Esophagus muscularis mucosa (tissue), 4 donors: ENCODE measurements around the gene CNGB1. TPM values are rescaled to one million over a fixed set of nuclear protein-coding genes. Genes with fewer than 3 reads are reported as not detected.
"Not testable (repeated sequence)": the region's sequence is repeated elsewhere in the genome, so short reads cannot be mapped to it uniquely, and the experiment has no call there.

Experiments used
- DNase-seq: peaks from one replicate; pipeline ENCODE4 v3.0.0-alpha.2; 2017; ENCODE audit errors: extremely low spot score
- H3K27ac ChIP-seq, 4 donors: fragments of 200-600 bp; sonication (generic); replicated peaks in 1 of 4; 1 replicate in 3 of 4; 2 replicates in 1 of 4; pipeline ENCODE4 v1.5.1; 2016 to 2019; ENCODE audit warnings: mild to moderate bottlenecking in 1 of 4
- H3K27me3 ChIP-seq, 4 donors: fragments of 200-600 bp; sonication (generic); one replicate each; pipeline versions ENCODE4 v1.5.1 to v1.6.0; 2016 to 2019
- H3K36me3 ChIP-seq, 4 donors: fragments of 200-600 bp; sonication (generic); one replicate each; pipeline ENCODE4 v1.5.1; 2016 to 2019
- H3K4me1 ChIP-seq, 4 donors: fragments of 200-600 bp; sonication (generic); one replicate each; pipeline ENCODE4 v1.5.1; 2016 to 2019
- H3K4me3 ChIP-seq, 4 donors: fragments of 200-600 bp; sonication (generic); 1 replicate in 2 of 4; 2 replicates in 2 of 4; pipeline ENCODE4 v1.5.1; 2016 to 2019; ENCODE audit warnings: mild to moderate bottlenecking in 4 of 4, moderate library complexity in 1 of 4
- H3K9me3 ChIP-seq, 4 donors: fragments of 200-600 bp; sonication (generic); 1 replicate in 3 of 4; 2 replicates in 1 of 4; pipeline ENCODE4 v1.5.1; 2016 to 2019
- EP300 ChIP-seq: sonication (generic); formaldehyde crosslinking; IDR thresholded peaks from one replicate; pipeline ENCODE4 v1.6.1; 2017; ENCODE audit warnings: antibody characterized with exemption
- POLR2A ChIP-seq: fragments of 450-650 bp; IDR thresholded peaks from one replicate; pipeline ENCODE4 v1.6.1; 2017; ENCODE audit warnings: antibody characterized with exemption, moderate library complexity, mild to moderate bottlenecking, low read depth
- POLR2AphosphoS5 ChIP-seq, 2 donors: sonication (generic); formaldehyde crosslinking; IDR thresholded peaks; one replicate each; pipeline ENCODE4 v1.6.1; 2017; ENCODE audit warnings: antibody characterized with exemption in 2 of 2
- WGBS: methylation state at CpG from one replicate; pipeline ENCODE4 v1.1.5; 2018; 5-methylcytosine and 5-hydroxymethylcytosine counted together
- intact Hi-C: fragments of 100-400 bp; cut with DNase I; formaldehyde crosslinking; loops from one replicate; pipeline ENCODE4 v1.15.1; 2023
- total RNA-seq, 4 donors: library from RNA; depleted of rRNA; stranded (reverse); fragments of >200 nt; gene quantifications; one replicate each; pipeline versions ENCODE4 v1.1.0 to v1.2.1, GENCODE V29; 2016
- TF ChIP-seq, protein P1 (sequence below), 3 experiments: fragments of 200-600 bp in 2 of 3; fragments of 450-650 bp in 1 of 3; sonication (generic) in 2 of 3; IDR thresholded peaks; one replicate each; pipeline ENCODE4 v1.5.1; 2017 to 2019; ENCODE audit warnings: antibody characterized with exemption in 3 of 3, mild to moderate bottlenecking in 2 of 3, moderate library complexity in 1 of 3

Gene CNGB1
- total RNA-seq, 4 donors from 2014 or later, result under 0.01 to 0.97 (median 0.31) TPM

DNA sequence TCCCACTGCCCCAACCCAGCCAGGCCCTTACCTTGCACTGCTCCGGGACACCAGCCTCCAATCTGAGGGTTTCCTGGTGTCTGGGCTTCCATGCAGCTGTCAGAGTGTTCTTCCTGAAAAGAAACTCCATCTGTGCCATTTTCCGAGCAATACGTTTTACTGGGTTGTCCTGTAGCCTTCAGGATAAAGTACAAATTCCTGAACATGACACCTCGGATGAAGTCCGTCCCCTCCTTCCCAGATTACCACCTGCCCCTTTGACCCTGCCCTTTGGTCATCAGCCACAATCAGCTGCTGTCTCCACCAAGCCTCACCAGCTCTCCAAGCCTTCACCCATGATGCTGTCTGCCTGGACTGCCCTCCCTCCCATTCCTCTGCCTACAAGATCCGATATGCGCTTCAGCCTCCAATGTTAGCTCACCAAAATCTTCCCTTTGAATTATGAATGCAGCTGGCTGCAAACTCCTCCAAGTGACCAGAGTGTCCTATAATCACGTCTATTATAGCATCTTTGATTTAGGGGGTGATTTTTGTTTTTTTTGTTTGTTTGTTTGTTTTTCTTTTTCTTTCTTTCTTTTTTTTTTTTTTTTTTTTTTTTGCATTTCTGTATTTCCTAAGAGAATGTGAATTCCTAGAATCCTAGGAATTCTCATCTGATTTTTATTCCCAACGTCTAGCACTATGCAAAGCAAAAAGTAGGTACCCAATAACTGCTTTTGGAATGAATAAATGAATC lies 108.1 kb downstream of the CNGB1 start:
- Histone ChIP-seq H3K27me3 (no peaks in the 10 kb centered on the region), H3K36me3 (no peaks in the 10 kb centered on the region), H3K9me3 (no peaks in the 10 kb centered on the region), H3K4me1 (peaks cover 8 to 15% (median 10%) of the 10 kb centered on the region in 4 donors), H3K4me3 (no peak overlapping the region), H3K27ac (no peak overlapping the region)
- intact Hi-C loops, result loop anchor here (1.0 to 5.0 kb wide), 2 partner anchors 61 to 106 kb away; partner anchors contain the start of gene KIFC3
- no peak for TF ChIP-seq EP300
- no peak for TF ChIP-seq POLR2A
- no peak for TF ChIP-seq POLR2AphosphoS5 (IDR thresholded peaks at IDR 0.05)
- no peak for DNase-seq
- WGBS, result 70% methylated on average over 9 of the region's 9 CpGs

DNA sequence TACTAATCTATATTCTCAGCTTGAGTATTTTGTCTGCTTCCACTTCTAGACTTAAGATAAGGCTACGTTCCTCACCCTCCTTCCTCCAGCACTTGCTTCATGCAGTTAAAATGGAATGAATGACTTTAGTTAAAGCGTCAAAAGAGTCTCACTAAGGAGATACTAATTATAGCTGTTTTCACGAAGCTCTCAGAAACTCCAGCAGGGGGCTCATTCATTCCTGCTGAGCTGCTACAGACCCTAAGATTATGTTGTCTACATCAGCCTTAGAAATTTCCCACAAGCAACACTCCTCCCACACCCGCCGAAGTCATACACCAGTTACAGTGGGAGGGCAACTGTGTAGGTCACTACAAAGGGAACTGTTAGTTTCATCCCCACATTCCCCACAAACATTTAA lies 111.6 kb downstream of the CNGB1 start:
- no peak overlapping the region for H3K4me3 ChIP-seq
- intact Hi-C loops, result no loop called here

DNA sequence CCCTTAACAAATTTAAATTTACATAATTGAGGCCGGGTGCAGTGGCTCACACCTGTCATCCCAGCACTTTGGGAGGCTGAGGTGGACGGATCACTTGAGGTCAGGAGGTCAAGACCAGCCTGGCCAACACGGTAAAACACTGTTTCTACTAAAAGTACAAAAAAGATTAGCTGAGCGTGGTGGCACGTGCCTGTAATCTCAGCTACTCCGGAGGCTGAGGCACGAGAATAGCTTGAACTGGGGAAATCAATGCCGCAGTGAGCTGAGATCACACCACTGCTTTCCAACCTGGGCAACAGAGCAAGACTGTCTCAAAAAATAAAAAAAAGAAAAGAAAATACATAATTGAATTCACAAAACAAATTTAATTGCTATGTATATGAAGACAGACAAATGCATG lies 112.3 kb downstream of the CNGB1 start:
- H3K27me3 ChIP-seq, result no peaks in the 10 kb centered on the region
- 58% methylated on average over 8 of the region's 8 CpGs for WGBS
- no peak for DNase-seq
- H3K27ac ChIP-seq, result no peak overlapping the region
- no peak overlapping the region for H3K4me3 ChIP-seq
- no peaks in the 10 kb centered on the region for H3K36me3 ChIP-seq
- no peak for TF ChIP-seq POLR2A
- no peak for TF ChIP-seq POLR2AphosphoS5 (IDR thresholded peaks at IDR 0.05)
- TF ChIP-seq, protein P1, sequence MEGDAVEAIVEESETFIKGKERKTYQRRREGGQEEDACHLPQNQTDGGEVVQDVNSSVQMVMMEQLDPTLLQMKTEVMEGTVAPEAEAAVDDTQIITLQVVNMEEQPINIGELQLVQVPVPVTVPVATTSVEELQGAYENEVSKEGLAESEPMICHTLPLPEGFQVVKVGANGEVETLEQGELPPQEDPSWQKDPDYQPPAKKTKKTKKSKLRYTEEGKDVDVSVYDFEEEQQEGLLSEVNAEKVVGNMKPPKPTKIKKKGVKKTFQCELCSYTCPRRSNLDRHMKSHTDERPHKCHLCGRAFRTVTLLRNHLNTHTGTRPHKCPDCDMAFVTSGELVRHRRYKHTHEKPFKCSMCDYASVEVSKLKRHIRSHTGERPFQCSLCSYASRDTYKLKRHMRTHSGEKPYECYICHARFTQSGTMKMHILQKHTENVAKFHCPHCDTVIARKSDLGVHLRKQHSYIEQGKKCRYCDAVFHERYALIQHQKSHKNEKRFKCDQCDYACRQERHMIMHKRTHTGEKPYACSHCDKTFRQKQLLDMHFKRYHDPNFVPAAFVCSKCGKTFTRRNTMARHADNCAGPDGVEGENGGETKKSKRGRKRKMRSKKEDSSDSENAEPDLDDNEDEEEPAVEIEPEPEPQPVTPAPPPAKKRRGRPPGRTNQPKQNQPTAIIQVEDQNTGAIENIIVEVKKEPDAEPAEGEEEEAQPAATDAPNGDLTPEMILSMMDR (IDR thresholded peaks at IDR 0.05), result no peak
- no peak for TF ChIP-seq EP300
- peaks cover 5 to 12% (median 9%) of the 10 kb centered on the region in 4 donors for H3K4me1 ChIP-seq
- intact Hi-C loops, result no loop called here
- peaks cover 0 to 9% (median 4%) of the 10 kb centered on the region in 4 donors for H3K9me3 ChIP-seq

More for the DNA sequence above, 111.6 kb downstream of the CNGB1 start:
- no peak for DNase-seq
- 45% methylated on average over 5 of the region's 5 CpGs for WGBS
- Histone ChIP-seq H3K27me3 (no peaks in the 10 kb centered on the region), H3K9me3 (peaks cover 0 to 9% (median 4%) of the 10 kb centered on the region in 4 donors), H3K27ac (no peak overlapping the region), H3K4me1 (peaks cover 8 to 15% (median 10%) of the 10 kb centered on the region in 4 donors), H3K36me3 (no peaks in the 10 kb centered on the region)
- TF ChIP-seq EP300 (no peak), POLR2AphosphoS5 (IDR thresholded peaks at IDR 0.05) (no peak), POLR2A (no peak)
- TF ChIP-seq, protein P1 (IDR thresholded peaks at IDR 0.05), result no peak

DNA sequence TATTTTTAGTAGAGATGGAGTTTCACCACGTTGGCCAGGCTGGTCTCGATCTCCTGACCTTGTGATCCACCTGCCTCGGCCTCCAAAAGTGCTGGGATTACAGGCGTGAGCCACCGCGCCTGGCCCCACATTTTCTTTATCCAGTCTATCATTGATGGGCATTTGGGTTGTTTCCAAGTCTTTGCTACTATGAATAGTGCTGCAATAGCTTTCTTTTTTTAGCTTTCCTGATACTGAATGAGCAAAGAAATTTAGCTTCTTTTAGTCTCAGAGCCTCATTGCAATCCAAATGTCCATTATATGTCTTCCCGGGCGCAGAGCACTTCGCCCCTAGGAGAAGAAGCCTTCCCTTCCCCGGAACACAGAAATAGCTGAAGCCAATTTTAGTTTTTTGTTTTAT lies 112.9 kb downstream of the CNGB1 start:
- H3K9me3 ChIP-seq, intact Hi-C loops, H3K27me3 ChIP-seq: not testable (repeated sequence)

DNA sequence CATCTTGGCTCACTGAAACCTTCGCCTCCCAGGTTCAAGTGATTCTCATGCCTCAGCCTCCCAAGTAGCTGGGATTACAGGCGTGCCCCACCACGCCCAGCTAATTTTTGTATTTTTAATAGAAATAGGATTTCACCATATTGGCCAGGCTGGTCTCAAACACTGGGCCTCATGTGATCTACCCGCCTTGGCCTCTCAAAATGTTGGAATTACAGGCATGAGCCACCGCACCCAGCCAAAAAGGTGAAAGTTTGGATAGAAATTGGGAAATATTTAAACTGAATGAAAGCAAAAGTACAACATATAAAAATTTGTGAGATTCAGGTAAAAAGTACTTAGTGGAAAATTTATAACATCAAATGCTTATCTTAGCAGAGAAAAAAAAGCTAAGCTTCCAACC lies 115.7 kb downstream of the CNGB1 start:
- H3K27ac ChIP-seq, result no peak overlapping the region
- DNase-seq, result no peak
- intact Hi-C loops, result no loop called here
- peaks cover 0 to 9% (median 4%) of the 10 kb centered on the region in 4 donors for H3K9me3 ChIP-seq
- TF ChIP-seq POLR2AphosphoS5 (IDR thresholded peaks at IDR 0.05) (no peak), EP300 (no peak)
- TF ChIP-seq, protein P1 (IDR thresholded peaks at IDR 0.05), result no peak
- no peaks in the 10 kb centered on the region for H3K36me3 ChIP-seq
- peaks cover 0 to 6% (median 1%) of the 10 kb centered on the region in 4 donors for H3K4me1 ChIP-seq
- 94% methylated on average over 5 of the region's 5 CpGs for WGBS
- H3K27me3 ChIP-seq, result no peaks in the 10 kb centered on the region
- H3K4me3 ChIP-seq, result no peak overlapping the region

More for the DNA sequence above, 112.9 kb downstream of the CNGB1 start:
- not testable (repeated sequence) for H3K27ac ChIP-seq, H3K36me3 ChIP-seq, H3K4me1 ChIP-seq, H3K4me3 ChIP-seq, DNase-seq
- 78% methylated on average over 10 of the region's 10 CpGs for WGBS
